CD4-positive, alpha-beta T cell (primary cell): ENCODE measurements around the gene SORCS2. TPM values are rescaled to one million over a fixed set of nuclear protein-coding genes. Genes with fewer than 3 reads are reported as not detected.

ENCODE experiments used
- ATAC-seq: fragments of 200-7000 bp; cut with Tn5 transposase; one replicate; pipeline ENCODE4 v1.10.0; 2022; ENCODE audit warnings: mild to moderate bottlenecking; ENCODE audit not compliant: poor library complexity
- CTCF ChIA-PET: fragments of 350-600 bp; sonication (Branson Sonifier 250); formaldehyde crosslinking; loops from one replicate; lab custom pipeline; 2021; ENCODE audit warnings: antibody characterized with exemption, inconsistent platforms; lab: Charles Lee
- POLR2A ChIA-PET: fragments of 350-600 bp; sonication (Branson Sonifier 250); formaldehyde crosslinking; loops from one replicate; lab custom pipeline; 2021; ENCODE audit warnings: antibody characterized with exemption, inconsistent platforms; lab: Charles Lee
- DNase-seq, 14 experiments: peaks; one replicate each; pipeline ENCODE4 v3.0.0-alpha.2; 2013 to 2020; ENCODE audit warnings: mixed read lengths in 2 of 14
- H3K27ac ChIP-seq, 2 donors: one replicate each; pipeline versions ENCODE4 v1.5.1 to v1.7.0; 2013; ENCODE audit warnings: low read length in 2 of 2, low read depth in 1 of 2, mild to moderate bottlenecking in 1 of 2
- H3K27me3 ChIP-seq, 2 experiments: 1 replicate in 1 of 2; 2 replicates in 1 of 2; pipeline versions ENCODE4 v1.6.1 to v1.7.0; 2013; ENCODE audit warnings: low read length in 2 of 2, control low read depth in 1 of 2, mild to moderate bottlenecking in 1 of 2, moderate library complexity in 1 of 2; ENCODE audit not compliant: insufficient read depth in 2 of 2, control insufficient read depth in 1 of 2
- H3K36me3 ChIP-seq: one replicate; pipeline ENCODE4 v1.6.1; 2013; ENCODE audit warnings: low read length, control low read depth; ENCODE audit not compliant: insufficient read depth
- H3K4me1 ChIP-seq: one replicate; pipeline ENCODE4 v1.6.1; 2013; ENCODE audit warnings: low read length, control low read depth; ENCODE audit not compliant: insufficient read depth
- H3K4me3 ChIP-seq: one replicate; pipeline ENCODE4 v1.5.1; 2013; ENCODE audit warnings: mild to moderate bottlenecking, low read length, moderate library complexity
- H3K9me3 ChIP-seq, 2 experiments: 1 replicate in 1 of 2; 2 replicates in 1 of 2; pipeline versions ENCODE4 v1.6.1 to v1.7.0; 2013; ENCODE audit warnings: low read length in 2 of 2, mild to moderate bottlenecking in 2 of 2, control low read depth in 1 of 2, moderate library complexity in 1 of 2; ENCODE audit not compliant: control insufficient read depth in 1 of 2, insufficient read depth in 1 of 2
- H3K27ac Mint-ChIP-seq: one replicate; pipeline ENCODE4 v1.8.0; 2020; ENCODE audit warnings: mixed read lengths
- H3K27me3 Mint-ChIP-seq: one replicate; pipeline ENCODE4 v1.8.0; 2021; ENCODE audit warnings: mixed read lengths
- H3K36me3 Mint-ChIP-seq: one replicate; pipeline ENCODE4 v1.8.0; 2021; ENCODE audit warnings: low read depth, mixed read lengths
- H3K4me1 Mint-ChIP-seq: one replicate; pipeline ENCODE4 v1.8.0; 2021; ENCODE audit warnings: low read depth, mixed read lengths
- H3K4me3 Mint-ChIP-seq: one replicate; pipeline ENCODE4 v1.8.0; 2020; ENCODE audit warnings: mild to moderate bottlenecking, mixed read lengths
- H3K9me3 Mint-ChIP-seq: one replicate; pipeline ENCODE4 v1.8.0; 2020; ENCODE audit warnings: mixed read lengths
- intact Hi-C, 2 experiments: fragments of 100-400 bp; cut with DNase I in 1 of 2; cut with micrococcal nuclease in 1 of 2; formaldehyde crosslinking; loops; one replicate each; pipeline versions ENCODE4 v1.15.1 to v1.9.0; 2023 to 2025; cut with DNase I, micrococcal nuclease
- total RNA-seq, 174 experiments: library from RNA in 2 of 174; stranded (reverse) in 2 of 174; gene quantifications; one replicate each; pipeline ENCODE4 v1.2.3 and lab custom pipeline; 2021 to 2026
- TF ChIP-seq, protein P1 (sequence below): fragments of 200-600 bp; IDR thresholded peaks from one replicate; pipeline ENCODE4 v1.8.0; 2022; ENCODE audit warnings: antibody characterized with exemption, mild to moderate bottlenecking

Gene SORCS2
- total RNA-seq, 2 experiments from 2014 or later, result not detected

DNA sequence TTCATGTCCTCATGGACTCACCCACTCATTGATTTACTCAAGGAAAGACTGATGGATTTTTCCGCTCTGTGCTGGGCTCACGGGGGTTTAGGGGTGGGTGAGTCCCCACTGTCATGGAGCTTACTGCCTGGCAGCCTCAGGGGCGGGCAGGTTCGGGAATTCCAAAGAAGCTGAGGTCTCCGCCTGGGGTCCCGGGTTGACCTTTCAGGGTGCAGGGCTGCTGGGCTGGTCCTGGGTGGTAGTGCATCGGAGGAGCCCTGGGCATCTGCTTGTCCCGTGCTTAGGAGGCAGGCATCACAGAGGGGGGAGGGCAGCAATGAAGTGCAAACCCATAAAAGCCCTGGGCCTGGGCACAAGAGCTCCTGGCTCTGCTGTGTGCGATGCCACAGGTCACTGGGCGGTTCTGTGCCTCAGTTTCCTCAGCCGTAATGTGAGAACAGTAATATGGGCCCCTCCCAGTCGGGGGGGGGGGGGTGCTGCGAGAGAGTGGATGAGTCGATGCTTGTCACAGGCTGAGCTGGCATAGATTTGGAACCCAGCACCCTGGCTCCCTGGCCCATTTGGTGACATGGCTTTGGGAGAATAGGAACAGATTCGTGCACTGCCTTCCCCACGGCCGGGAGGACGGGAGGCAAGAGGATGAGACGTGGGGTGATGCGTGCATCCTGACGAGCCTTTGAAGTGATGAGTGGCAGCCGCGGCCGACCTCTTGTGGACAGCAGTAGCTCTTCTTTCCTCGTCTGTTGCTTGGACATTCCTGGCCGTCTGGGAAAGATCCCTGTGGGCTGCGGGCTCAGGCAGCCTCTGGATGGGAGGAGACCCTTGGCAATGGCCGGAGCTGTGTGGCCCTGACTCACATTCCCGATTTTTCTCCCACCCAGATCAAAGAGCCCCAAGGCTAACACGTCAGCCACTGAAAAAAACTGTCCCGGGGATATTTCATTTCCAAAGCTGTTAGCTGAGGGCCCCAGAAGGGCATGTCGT is 200.4 kb downstream of the SORCS2 start:
- ChIA-PET CTCF (no interaction called here), POLR2A (no interaction called here)
- Histone ChIP-seq H3K27me3 (peaks cover 4% of the 10 kb centered on the region in 2 experiments), H3K27ac (no peak overlapping the region), H3K4me3 (no peak overlapping the region), H3K9me3 (peaks cover 0 to 9% of the 10 kb centered on the region in 2 experiments), H3K36me3 (no peaks in the 10 kb centered on the region), H3K4me1 (no peaks in the 10 kb centered on the region)
- Mint-ChIP-seq H3K4me3 (no peak overlapping the region), H3K27ac (no peak overlapping the region), H3K9me3 (no peaks in the 10 kb centered on the region), H3K36me3 (no peaks in the 10 kb centered on the region), H3K4me1 (no peaks in the 10 kb centered on the region), H3K27me3 (no peaks in the 10 kb centered on the region)
- intact Hi-C loops, result no loop called here
- TF ChIP-seq, protein P1, sequence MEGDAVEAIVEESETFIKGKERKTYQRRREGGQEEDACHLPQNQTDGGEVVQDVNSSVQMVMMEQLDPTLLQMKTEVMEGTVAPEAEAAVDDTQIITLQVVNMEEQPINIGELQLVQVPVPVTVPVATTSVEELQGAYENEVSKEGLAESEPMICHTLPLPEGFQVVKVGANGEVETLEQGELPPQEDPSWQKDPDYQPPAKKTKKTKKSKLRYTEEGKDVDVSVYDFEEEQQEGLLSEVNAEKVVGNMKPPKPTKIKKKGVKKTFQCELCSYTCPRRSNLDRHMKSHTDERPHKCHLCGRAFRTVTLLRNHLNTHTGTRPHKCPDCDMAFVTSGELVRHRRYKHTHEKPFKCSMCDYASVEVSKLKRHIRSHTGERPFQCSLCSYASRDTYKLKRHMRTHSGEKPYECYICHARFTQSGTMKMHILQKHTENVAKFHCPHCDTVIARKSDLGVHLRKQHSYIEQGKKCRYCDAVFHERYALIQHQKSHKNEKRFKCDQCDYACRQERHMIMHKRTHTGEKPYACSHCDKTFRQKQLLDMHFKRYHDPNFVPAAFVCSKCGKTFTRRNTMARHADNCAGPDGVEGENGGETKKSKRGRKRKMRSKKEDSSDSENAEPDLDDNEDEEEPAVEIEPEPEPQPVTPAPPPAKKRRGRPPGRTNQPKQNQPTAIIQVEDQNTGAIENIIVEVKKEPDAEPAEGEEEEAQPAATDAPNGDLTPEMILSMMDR, result no peak
- no peak for DNase-seq
- ATAC-seq, result no peak

DNA sequence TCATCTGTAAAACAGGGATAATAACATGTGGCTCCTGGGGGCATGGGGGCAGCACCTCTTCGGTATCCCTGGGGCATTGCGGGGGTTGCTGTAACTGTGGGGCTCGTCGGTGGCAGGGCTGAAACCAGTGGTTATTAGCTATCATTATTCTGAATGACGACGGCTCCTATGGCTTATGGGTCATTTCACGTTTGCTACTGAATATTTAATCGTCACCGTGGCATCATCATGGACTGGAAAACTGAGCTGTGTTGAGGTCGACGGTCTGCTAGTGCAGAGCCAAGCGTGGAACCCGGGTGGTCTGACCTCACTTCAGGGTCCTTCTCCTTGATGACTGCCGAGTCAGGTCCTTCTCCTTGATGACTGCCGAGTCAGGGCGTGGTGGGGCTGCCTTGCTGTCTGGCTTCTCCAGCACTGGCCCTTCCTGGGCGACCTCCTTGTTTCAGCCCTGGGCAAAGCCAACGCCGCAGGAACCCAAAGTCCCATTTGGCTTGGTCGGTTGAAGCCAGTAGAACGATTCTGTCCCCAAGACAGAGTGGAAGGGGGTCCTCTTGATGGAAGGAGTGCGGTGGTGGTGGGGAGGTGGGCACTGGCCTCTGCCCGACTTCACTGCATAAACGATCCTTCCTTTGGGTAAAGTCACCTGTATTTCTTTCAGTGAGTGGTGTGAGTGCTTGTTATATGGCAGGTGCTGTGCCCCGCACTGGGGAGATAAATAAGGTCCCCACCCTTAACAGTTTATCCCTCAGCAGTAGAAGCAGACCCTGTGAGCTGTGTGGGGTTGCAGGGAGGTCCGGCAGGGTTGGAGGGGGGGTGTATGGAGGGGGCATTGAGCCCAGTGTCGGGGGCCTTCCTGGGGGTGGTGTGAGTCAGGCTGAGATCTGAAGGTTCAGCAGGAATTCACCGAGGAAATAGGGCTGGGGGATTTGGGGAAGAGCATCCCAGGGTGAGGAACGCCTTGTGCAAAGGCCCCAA is 201.6 kb downstream of the SORCS2 start:
- intact Hi-C loops, result no loop called here
- Mint-ChIP-seq H3K9me3 (no peaks in the 10 kb centered on the region), H3K4me1 (no peaks in the 10 kb centered on the region), H3K27me3 (peaks cover 7% of the 10 kb centered on the region), H3K27ac (no peak overlapping the region), H3K36me3 (no peaks in the 10 kb centered on the region), H3K4me3 (no peak overlapping the region)
- peaks cover 4 to 9% of the 10 kb centered on the region in 2 experiments for H3K27me3 ChIP-seq
- H3K27ac ChIP-seq, result no peak overlapping the region
- H3K9me3 ChIP-seq, result peaks cover 0 to 6% of the 10 kb centered on the region in 2 experiments
- no peak for DNase-seq
- H3K4me3 ChIP-seq, result no peak overlapping the region
- ATAC-seq, result no peak
- ChIA-PET POLR2A (no interaction called here), CTCF (no interaction called here)
- H3K36me3 ChIP-seq, result no peaks in the 10 kb centered on the region
- TF ChIP-seq, protein P1, result no peak
- H3K4me1 ChIP-seq, result no peaks in the 10 kb centered on the region

DNA sequence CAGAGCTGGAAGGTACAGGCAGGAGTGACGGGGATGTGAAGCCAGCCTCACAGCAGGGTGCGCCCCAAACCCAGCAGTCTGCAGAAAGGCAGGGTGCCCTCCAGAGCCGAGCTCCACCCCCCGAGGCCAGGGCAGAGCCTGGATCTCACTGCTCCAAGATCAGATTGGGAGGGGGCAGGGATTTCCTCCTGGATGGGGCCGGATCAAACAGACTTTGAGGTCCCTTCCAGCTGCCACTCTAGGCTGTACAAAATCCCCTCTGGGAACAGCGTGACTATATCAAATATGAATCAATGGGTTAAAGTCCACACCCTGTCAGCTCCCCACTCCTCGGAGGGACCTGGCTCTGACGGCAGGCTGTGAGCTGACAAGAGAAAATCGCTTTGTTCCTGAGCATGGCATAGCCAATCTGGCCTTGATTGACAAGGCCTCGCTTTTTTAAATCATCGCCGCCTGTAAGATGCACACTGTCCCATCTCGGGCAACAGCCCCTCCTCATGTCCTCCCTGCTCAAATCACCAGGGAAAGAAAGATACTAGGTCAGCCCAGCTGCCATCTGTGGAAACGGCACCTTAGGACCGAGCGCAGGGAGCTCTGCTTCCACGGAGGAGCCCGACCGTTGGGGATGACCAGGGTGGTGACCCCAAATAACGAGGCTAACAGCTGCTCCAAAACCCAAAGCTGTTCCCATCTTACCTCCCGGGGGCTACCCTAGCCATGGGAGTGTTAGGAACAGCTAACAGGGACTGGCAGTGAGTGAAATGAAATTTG is 202.5 kb downstream of the SORCS2 start:
- CTCF ChIA-PET, result no interaction called here
- no peak overlapping the region for H3K4me3 ChIP-seq

More for the DNA sequence above, 202.5 kb downstream of the SORCS2 start:
- no peaks in the 10 kb centered on the region for H3K4me1 ChIP-seq
- DNase-seq (no peak), ATAC-seq (no peak)
- H3K27me3 ChIP-seq, result peaks cover 4 to 9% of the 10 kb centered on the region in 2 experiments
- no peaks in the 10 kb centered on the region for H3K9me3 Mint-ChIP-seq
- no peak overlapping the region for H3K27ac ChIP-seq
- TF ChIP-seq, protein P1, result no peak
- no peaks in the 10 kb centered on the region for H3K36me3 ChIP-seq
- intact Hi-C loops, result no loop called here
- H3K4me3 Mint-ChIP-seq, result no peak overlapping the region
- H3K36me3 Mint-ChIP-seq, result no peaks in the 10 kb centered on the region
- POLR2A ChIA-PET, result no interaction called here
- H3K4me1 Mint-ChIP-seq, result no peaks in the 10 kb centered on the region
- peaks cover 0 to 11% of the 10 kb centered on the region in 2 experiments for H3K9me3 ChIP-seq
- peaks cover 7% of the 10 kb centered on the region for H3K27me3 Mint-ChIP-seq
- no peak overlapping the region for H3K27ac Mint-ChIP-seq
